H4 (cell line): ENCODE data around the gene EEF1A2. TPM values are rescaled to one million over a fixed set of nuclear protein-coding genes. Genes with fewer than 3 reads are reported as not detected.
A peak's percentile ranks its signal among the peaks of the same experiment; 100 is the strongest.

Source experiments
- DNase-seq: peaks from one replicate; pipeline ENCODE4 v3.0.0-alpha.2; 2015; ENCODE audit warnings: low spot score
- total RNA-seq: library from RNA; depleted of rRNA; stranded (reverse); fragments of >200 nt; shearing (Covaris generic); gene quantifications from 2 replicates; pipeline ENCODE4 v1.2.3, GENCODE V29; 2014

Gene EEF1A2
- total RNA-seq, 1 experiment from 2014 or later, result 181 TPM

- DNase-seq, result no peak
These were observed 1.4 kb upstream of the EEF1A2 start for GRCh38 chr20:63500151-63500901.

- DNase-seq, result no peak
These were observed 571 bp upstream of the EEF1A2 start for GRCh38 chr20:63499338-63499969.

- peak; percentile 68 for DNase-seq
These were observed 642 bp downstream of the EEF1A2 start for GRCh38 chr20:63497946-63498935.

GRCh38 chr20:63497138-63497945 lies 1.5 kb downstream of the EEF1A2 start:
- no peak for DNase-seq

GRCh38 chr20:63496596-63497120 lies 2.2 kb downstream of the EEF1A2 start:
- DNase-seq, result no peak

GRCh38 chr20:63495741-63496595 lies 2.9 kb downstream of the EEF1A2 start:
- DNase-seq, result no peak

GRCh38 chr20:63495167-63495720 lies 3.6 kb downstream of the EEF1A2 start:
- DNase-seq, result no peak

- no peak for DNase-seq
These were observed 4.3 kb downstream of the EEF1A2 start for GRCh38 chr20:63494420-63495166.

- no peak for DNase-seq
These were observed 4.8 kb downstream of the EEF1A2 start for GRCh38 chr20:63494084-63494419.

GRCh38 chr20:63493563-63494020 lies 5.3 kb downstream of the EEF1A2 start:
- no peak for DNase-seq

GRCh38 chr20:63492982-63493381 lies 5.9 kb downstream of the EEF1A2 start:
- DNase-seq, result no peak

GRCh38 chr20:63492518-63492917 lies 6.4 kb downstream of the EEF1A2 start:
- DNase-seq, result no peak

GRCh38 chr20:63491635-63492230 lies 7.2 kb downstream of the EEF1A2 start:
- DNase-seq, result no peak

- DNase-seq, result no peak
These were observed 7.8 kb downstream of the EEF1A2 start for GRCh38 chr20:63491078-63491477.

GRCh38 chr20:63490416-63490815 lies 8.5 kb downstream of the EEF1A2 start:
- DNase-seq, result no peak

- DNase-seq, result no peak
These were observed 10.3 kb downstream of the EEF1A2 start for GRCh38 chr20:63488315-63489251.

GRCh38 chr20:63487781-63488241 lies 11.1 kb downstream of the EEF1A2 start:
- DNase-seq, result no peak
